NT2/D1 (cell line): ENCODE measurements around the gene ARID3B.

Source experiments
- SUZ12 ChIP-seq: IDR thresholded peaks from 2 replicates; pipeline ENCODE4 v1.6.1; 2011; ENCODE audit not compliant: insufficient read length, insufficient read depth; ENCODE audit errors: extremely low read depth
- ZNF274 ChIP-seq: IDR thresholded peaks from 2 replicates; pipeline ENCODE4 v1.6.1; 2011; ENCODE audit warnings: mild to moderate bottlenecking, low read depth, low read length

DNA sequence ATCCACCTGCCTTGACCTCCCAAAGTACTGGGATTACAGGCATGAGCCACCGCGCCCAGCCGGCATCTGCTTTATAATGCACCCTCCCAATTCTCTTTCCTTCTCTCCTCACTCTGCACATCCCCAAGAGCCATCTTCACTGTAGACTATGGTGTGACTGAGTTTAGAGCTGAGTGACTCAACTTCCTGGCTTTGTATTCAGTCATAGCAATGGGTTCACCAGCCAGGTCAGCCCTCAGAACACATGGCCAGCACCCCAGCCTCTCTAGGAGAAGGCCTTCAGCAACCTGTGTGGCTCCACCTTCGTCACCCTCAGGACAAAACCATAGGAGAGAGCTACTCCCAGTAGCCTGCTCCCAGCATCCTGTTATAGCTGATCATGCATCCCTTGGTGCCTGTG lies 33.0 kb downstream of the ARID3B start:
- no peak for TF ChIP-seq SUZ12
- TF ChIP-seq ZNF274 = no peak
